Mesenteric fat pad (tissue), 1 donor: ENCODE measurements around the gene ANAPC4. TPM values are rescaled to one million over a fixed set of nuclear protein-coding genes. Genes with fewer than 3 reads are reported as not detected.

Experiments used
- DNase-seq: peaks from one replicate; pipeline ENCODE4 v3.0.0-alpha.2; 2020; ENCODE audit warnings: low spot score
- total RNA-seq: library from RNA; stranded (reverse); fragmentation: NEBNext Ultra II Directional; extraction: Animal tissue kit (Norgen Biotek cat#: 25700); gene quantifications from one replicate; pipeline ENCODE4 v1.2.1, GENCODE V29; 2021
- donor health status: DM: yes; HTN: yes; CAD: no.

The ANAPC4 gene
- total RNA-seq, 1 donor from 2014 or later: 22.5 TPM

DNA sequence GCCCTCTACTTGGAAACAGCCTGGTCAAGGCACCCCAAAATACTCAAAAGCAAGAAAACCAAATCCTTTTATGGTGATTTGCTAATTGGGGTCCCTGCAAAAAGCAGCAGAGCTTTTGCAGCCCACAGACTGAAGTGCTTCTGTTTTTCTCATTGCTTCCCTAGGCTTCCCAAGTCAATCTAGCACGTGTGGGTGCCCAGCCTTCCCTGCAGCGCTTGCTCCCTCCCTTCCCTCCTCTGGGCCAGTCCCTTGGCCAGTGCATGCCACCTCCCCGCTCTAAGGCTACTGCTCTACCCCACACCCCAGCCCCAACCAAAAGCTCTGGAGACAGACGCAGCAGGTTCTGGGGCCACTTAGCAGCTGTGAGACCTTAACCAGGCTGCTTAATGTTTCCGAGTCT lies 53.6 kb downstream of the ANAPC4 start:
- DNase-seq: no peak

DNA sequence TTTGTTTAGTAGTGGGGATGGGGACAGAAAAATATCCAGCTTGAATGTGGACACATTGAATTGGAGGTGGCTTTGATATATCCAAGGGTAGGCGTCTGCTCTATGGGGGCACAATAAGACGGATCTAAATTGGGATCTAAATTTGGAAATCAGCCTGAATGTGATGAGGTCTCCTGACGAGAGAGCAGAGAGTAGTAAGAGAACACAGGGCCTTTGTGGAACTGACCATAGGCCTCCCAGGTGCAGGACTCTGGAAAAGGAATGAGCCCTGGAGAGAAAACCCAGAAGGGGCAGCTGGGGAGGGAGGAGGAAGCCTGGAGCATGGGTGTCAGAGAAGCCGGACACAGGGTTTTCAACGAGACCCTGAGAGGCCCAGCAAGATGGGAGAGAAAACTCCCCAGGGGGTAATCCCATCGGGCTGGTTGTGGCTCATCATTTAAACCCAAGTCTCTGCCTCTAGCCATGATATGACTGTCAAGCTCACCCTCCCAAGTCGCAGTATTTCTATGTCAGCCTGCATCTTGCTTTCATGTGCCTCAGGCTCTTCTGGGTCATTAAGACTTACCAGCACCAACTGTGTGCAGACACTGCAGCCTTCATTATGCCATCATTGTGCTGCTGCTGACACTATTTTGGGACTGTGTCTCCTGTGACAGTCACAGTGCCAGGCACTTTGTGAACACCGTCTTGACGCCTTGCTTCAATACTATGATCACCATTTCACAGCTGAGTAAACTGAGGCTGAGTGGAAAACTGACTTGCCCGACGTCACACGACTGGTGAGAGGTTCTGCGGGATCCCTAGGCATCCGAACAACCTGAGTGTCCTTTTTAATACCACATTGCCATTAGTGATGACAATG lies 57.1 kb downstream of the ANAPC4 start:
- no peak for DNase-seq

DNA sequence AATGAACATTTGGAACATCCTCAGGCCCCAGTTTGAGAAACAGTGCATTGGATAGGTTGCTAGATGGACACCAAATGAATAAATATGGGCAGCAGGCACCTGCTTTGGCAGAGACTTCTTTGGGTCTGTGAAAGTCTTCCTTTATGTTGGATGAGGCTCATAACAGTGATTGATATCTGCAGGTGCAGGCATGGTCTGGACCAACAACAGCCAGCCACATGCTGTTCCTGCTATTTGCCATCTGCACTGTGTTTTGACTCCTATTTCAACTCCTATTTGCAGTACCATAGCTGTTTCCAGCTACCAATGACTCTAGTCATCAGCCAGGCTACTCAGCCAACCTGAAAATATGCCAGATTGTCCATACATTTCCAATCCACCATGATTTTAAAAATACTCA lies 60.9 kb downstream of the ANAPC4 start:
- DNase-seq: no peak

DNA sequence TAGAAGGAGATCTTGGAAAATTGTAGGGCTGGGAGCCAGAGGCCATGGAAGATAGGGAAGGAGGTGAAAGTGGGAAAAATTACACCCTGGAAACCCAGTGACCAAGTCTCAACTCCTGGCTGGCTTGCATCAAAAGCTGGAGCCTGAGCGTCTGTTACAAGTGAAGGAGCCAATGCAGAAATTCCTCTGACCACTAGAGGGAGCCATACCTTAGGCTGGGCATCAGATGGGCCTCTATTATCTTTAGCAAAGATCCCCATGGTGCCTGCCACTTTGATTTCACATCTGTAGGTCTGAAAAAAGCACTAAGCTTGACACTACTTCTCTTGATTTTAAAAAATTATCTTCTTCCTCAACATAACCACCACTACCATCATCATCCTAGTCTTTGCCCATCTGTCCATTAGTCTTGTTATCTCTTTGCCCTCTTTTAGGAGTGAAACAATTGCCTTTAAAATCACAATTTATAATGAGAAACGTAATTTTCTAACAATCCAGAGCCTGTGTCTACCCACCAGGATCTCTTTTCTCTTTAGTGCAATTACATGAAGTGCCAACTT lies 62.9 kb downstream of the ANAPC4 start:
- peak; percentile 18 for DNase-seq

DNA sequence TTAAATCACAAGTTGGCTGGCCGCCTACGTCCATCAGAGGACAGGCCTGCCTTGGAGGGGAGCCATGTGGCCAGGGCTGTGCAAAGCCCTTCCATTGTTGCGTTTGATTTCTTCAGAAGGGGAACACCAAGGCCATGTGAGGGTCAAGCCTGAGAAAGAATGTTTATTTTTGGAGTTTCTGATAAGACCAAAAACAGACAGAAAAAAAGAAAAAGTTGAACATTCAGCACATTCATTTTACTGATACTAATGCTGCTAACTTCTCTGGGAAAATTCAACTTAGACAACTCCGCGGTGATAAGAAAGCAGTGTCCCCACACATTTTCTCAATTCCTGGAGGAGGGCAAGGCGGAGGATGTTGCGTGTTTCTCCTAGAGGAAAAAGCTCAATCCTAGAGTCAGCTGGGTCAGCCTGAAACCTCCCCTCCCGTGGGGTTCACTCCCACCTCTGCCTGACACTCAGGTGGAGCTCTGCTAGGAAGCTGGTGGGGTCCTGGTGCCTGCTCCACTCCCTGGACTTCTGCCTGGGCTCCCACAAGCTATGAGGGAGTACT lies 63.5 kb downstream of the ANAPC4 start:
- peak; percentile 74 for DNase-seq

DNA sequence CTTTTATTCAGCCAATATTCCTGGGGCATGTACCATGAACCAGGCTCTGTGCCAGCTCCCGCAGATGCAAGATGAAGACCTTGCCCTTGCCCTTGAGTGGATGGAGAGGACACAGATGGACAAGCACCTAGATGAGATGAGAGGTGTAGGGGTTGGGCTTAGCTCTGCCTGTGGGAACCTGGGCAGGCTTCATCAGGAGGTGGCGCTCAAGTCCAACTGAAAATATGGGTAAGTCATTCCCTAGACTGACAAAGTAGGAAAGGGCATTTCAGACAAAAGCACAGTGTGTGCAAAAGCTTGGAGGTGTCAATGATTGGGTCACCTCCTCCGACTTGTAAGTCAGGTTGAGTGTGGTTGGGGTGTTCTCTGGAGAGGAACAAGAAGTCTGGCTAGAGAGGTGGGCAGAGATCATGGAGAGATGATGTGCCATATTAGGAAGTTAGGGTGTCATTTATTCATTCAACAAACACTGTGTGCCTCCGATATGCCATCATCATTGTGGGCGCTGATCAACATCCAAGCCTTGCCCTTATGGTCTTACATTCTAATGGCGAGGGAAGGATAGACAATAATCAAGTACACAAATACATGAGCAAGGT lies 64.6 kb downstream of the ANAPC4 start:
- DNase-seq: peak; percentile 18

DNA sequence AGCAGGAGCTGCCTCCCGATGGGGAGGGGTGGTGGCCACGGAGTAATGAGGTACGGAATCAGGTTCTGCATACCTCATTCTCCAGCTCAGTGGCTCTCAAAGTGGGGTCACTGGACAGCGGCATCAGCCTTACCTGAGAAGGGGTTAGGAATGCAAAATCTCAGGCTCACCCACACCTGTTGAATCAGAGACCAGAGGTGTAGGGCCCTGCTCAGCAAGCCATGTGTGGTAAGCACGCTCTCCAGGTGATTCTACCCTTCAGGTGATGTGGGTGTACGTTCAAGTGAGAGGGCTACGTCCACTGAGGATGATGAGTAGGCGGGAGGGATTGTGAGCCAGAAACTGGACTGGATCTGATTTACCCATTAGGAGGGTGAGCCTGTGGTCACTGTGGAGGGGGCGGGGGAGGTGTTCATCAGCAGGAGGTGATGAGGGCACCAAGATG lies 65.8 kb downstream of the ANAPC4 start:
- peak; percentile 57 for DNase-seq

DNA sequence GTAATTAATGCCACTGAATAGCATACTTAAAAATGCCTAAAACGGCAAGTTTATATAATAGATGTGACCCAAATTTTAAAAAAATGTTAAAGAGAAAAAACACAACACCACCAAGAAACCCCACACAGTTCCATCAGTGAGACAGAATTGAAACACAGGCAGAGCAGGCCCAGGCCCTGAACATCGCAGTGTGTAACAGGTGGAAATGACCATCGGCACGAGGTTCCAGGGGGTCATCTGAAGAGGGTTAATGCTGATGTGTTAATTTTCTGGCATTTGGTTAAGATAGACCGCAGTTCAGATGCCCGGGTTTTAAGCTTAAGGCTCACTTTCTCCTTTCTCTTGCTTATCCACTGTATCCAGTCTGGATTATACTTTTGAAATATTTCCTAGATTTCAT lies 66.8 kb downstream of the ANAPC4 start:
- DNase-seq: peak; percentile 4

DNA sequence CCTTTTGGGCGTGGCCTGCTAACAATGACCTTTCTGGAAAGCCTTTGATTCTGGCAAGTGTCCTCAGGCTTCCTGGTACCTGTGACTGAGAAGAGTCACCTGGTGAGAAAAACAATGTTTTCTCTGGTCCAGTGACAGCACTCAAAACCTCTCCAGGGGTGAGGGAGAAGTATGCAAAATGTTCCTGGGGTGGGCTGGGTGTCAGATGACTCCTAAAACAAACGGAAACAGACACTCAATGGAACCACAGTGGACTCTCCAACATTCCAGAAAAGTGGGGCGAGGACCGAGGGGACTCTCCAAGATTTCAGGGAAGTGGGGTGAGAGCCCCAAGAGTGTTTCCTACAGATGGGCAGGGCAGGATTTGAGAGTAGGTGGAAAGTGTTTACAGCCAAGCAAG lies 69.5 kb downstream of the ANAPC4 start:
- no peak for DNase-seq

DNA sequence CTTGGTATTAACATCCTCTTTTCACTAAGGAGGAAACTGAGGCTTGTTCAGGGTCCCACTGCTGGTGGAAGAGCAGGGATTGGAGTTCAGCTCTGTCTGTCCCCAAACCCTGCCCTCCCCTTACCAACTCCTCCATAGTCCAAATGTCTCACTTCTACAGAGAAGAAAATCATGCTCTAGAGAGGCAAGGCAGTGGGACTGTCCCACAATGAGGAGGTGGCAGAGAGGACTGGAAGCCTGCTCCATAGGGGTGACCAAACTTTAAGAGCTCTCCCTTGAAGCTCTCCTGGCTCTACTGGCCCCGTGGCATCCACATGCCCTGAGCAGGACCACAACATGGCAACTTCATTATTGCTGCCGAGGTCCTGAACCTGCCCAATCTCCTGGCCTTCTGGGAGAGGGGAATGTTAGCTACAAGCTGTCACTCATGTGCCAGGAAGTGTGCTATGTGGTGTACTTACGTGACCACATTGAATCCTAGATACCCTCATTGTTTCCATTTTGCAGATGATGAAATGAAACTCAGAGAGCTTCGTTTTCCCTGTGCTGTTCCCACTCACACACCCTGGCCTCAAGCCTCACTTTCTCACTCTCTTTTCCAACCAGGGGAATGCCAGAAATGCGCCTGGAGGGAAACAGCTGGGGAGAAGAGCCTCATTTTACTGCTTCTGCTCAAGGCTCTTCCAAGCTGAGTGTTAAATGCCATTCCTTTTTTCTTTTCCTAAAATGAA lies 71.5 kb downstream of the ANAPC4 start:
- DNase-seq: no peak

DNA sequence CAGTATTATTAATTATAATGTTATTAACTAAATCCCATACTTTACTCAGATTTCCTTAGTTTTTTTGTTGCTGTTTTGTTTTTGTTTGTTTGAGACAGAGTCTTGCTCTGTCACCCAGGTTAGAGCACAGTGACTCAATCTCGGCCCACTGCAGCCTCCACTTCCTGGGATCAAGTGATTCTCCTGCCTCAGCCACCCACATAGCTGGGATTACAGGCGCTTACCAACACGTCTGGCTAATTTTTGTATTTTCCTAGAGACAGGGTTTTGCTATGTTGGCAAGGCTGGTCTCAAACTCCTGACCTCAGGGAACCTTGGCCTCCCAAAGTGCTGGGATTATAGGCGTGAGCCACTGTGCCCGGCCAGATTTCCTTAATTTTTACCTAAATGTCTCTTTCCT lies 72.2 kb downstream of the ANAPC4 start:
- peak; percentile 11 for DNase-seq

DNA sequence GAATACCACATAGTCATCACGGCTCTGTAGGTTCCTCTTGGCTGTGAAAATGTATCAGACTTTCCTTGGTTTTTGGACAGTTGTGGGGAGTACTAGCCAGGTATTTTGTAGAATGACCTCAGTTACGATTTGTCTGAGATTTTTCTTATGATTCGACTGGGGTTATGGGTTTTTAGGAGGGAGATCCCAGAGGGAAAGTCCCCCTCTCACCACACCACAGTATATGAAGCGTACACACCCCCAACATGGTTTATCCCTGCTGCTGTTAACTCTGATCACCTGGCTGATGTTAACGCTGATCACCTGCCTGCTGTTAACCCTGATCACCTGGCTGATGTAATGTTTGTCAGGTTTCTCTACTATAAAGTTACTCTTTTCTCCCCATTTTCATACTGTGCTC lies 72.6 kb downstream of the ANAPC4 start:
- peak; percentile 0 for DNase-seq

DNA sequence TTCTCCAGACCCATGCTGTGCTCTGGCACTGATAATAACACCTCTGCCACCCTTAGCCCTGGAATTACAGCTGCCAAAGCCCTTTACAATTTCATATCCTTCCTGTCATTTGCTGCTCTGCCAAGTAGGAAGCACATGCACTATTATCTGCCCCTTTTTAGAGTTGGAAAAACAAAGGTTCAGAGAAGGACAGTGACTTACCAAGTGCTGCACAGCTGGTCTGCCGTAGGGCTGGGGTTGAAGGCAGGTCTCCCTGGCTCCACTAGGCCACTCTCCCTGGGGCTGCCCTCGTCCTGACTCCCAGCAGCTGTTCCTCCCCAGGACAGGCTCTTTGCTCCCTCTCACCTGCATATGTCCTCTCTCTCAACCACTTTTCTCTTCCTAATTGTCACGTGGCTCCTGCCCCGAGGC lies 73.4 kb downstream of the ANAPC4 start:
- DNase-seq: peak; percentile 43

DNA sequence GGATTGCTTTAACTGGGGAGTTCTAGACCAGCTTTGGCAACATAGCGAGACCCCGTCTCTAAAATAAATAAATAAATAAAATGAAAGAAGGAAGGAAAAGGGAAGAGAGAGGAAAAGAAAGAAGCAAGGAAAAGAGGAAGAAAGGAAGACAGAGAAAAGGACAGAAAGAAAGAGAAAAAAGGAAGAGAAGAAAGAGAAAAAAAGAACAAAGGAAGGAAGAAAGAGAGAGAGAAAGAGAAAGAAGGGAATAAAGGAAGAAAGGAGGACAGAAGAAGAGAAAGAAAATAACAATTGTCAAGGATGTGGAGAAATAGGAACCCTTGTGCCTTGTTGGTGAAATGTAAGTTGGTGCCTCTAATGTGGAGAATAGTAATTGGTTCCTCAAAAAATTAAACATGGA lies 74.6 kb downstream of the ANAPC4 start:
- DNase-seq: no peak

DNA sequence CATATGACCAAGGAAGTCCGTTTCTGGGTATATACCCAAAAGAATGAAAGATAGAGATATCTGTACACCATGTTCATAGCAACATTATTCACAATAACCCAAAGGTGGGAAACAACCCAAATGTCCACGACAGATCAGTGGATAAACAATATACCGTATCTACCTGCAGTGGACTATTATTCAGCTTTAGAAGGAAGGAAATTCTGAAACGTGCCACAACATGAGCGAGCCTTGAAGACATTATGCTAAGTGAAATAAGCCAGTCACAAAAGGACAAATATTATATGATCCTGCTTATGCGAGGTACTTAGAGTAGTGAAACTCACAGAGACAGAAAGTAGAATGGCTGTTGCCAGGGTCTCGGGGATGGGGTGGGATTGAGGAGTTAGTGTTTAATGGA lies 75.0 kb downstream of the ANAPC4 start:
- no peak for DNase-seq

DNA sequence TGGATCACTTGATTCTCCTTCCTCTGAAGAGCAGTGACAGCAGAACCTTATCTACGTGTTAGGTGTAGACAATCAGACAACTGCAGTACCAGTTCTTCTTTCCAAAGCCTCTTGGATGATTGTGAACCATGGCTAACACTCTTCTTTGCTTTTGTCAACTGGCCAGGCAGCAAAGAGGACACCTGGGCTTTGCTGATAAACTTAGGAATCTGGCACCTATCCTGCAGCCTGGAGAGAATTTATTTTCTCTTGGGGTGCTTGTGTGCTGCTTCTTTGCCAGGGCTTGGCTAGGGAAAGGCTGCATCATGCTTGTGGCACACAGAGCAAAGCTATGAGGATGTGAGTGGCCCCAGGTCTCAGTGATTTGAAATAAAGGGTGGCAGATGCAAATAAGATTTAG lies 77.4 kb downstream of the ANAPC4 start:
- peak; percentile 9 for DNase-seq

DNA sequence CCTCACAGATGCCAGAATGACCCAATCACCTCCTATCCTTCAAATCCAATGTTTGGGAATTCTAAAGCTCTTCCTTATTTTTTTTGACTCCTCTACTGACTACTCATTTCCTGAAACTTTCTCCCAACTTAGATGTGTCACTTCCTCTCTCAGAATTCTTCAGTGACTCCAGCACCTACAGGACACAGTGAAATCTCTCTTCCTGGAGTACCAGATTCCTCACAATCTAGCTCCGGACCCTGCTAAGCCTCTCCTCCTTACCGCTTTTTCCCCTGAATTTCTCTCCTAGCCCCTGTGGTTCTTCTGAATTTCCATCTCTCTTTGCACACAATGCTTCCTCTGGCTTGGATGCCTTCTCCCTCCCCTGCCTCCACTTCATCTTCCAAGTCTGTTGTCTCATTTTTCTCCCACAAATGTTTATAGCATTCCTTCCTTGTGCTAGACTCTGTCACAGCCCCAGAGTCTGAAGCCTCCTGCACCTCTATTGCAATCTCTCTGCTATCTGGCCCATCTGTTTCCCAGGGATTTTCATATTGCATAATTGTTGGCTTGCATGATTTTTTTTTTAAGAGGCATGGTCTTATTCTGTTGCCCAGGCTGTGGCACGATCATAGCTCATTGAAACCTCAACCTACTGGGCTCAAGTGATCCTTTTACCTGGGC lies 80.1 kb downstream of the ANAPC4 start:
- DNase-seq: no peak

DNA sequence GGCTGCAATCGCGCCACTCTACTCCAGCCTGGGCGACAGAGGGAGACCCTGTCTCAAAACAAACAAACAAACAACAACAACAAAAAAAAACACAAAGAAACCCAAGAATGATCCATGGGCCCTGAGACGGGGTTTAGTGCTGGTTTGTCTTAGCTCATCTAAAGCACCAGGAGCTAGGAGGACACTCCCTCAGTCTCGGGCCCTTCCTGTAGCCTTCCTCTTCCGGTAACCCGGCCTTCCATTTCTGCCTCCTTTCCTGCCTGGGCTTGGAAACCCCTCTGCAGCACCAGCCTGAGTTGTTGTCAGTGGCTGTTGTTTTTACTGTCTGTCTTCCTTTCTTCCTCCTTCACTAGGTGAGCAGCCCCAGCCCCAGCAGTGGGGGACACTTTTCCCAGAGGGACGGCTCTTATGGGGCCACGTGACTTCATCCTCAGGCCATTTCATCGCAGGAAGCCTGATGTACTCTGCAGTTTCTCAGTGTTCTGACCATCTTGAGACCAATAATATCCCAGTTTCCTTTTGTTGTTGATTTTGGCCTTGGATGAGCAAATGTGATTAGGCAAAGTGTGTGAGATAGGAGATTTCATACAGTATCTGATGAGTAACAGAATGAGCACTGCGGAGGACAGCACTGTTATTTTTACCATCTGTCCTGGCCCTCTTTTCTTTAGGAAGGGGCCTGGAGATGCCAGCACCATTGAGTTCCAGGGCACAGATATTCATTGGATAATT lies 90.1 kb downstream of the ANAPC4 start:
- no peak for DNase-seq

DNA sequence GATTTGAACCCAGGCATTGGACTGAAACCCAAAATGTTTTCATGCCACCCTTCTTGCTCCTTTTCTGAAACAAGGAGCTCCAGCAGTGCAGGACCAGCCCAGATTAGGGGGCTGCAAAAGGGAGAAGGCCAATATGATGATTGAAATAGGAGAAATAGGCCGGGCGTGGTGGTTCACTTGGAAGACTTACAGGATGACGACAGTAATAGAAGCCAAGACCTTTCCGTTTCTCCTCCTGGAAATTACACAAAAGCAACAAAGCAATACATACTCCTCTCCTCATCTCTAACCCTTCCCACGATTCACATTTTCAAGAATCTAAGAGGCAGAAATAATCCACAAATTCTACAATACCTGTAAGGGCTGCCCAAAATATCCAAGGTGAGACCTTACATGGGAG lies 90.8 kb downstream of the ANAPC4 start:
- no peak for DNase-seq
